ENCODE results near the gene GLDN. TPM values are rescaled to one million over a fixed set of nuclear protein-coding genes. Genes with fewer than 3 reads are reported as not detected.

GLDN gene
- total RNA-seq, 1 experiment from 2014 or later, result 0.82 TPM

- Histone ChIP-seq H3K27me3 (replicated peaks; ENCODE audit: control insufficient read depth, insufficient read depth, low read length) (no peaks in the 10 kb centered on the region), H3K4me3 (ENCODE audit: low read depth, low read length) (no peak overlapping the region), H3K36me3 (ENCODE audit: control insufficient read depth, insufficient read depth, low read length) (no peaks in the 10 kb centered on the region), H3K9me3 (0 out of 2 replicates have a peak, but pooled peaks cover 5% of the 10 kb centered on the region), H3K4me1 (no peaks in the 10 kb centered on the region)
- Mint-ChIP-seq H3K27ac (ENCODE audit: unreplicated experiment) (no peak overlapping the region), H3K4me3 (ENCODE audit: unreplicated experiment) (no peak overlapping the region), H3K27me3 (ENCODE audit: insufficient read depth, unreplicated experiment) (no peaks in the 10 kb centered on the region), H3K9me3 (ENCODE audit: unreplicated experiment) (no peaks in the 10 kb centered on the region), H3K36me3 (ENCODE audit: insufficient read depth, unreplicated experiment) (no peaks in the 10 kb centered on the region), H3K4me1 (ENCODE audit: low read depth, unreplicated experiment) (no peaks in the 10 kb centered on the region)
- no peak for DNase-seq
- ChIA-PET POLR2A (no interaction called here), CTCF (no interaction called here)
- no TSS peak for BruUV-seq (replicated peaks)
- no peak for TF ChIP-seq CTCF (IDR thresholded peaks at IDR 0.05; ENCODE audit: insufficient read depth in 1 of 2, low read depth in 1 of 2, low read length in 1 of 2, severe bottlenecking in 1 of 2, unreplicated experiment in 1 of 2)
- intact Hi-C loops (cut with micrococcal nuclease; ENCODE audit: unreplicated experiment), result no loop called here
Observed at GRCh38 chr15:51390241-51390965, 48.9 kb downstream of the GLDN start.

GRCh38 chr15:51390966-51391422 lies 49.5 kb downstream of the GLDN start:
- Histone ChIP-seq H3K9me3 (0 out of 2 replicates have a peak, but pooled peaks cover 5% of the 10 kb centered on the region), H3K36me3 (ENCODE audit: control insufficient read depth, insufficient read depth, low read length) (no peaks in the 10 kb centered on the region), H3K4me1 (no peaks in the 10 kb centered on the region), H3K27me3 (replicated peaks; ENCODE audit: control insufficient read depth, insufficient read depth, low read length) (no peaks in the 10 kb centered on the region), H3K4me3 (ENCODE audit: low read depth, low read length) (no peak overlapping the region)
- DNase-seq, result no peak
- intact Hi-C loops (cut with micrococcal nuclease; ENCODE audit: unreplicated experiment), result no loop called here
- Mint-ChIP-seq H3K4me3 (ENCODE audit: unreplicated experiment) (no peak overlapping the region), H3K4me1 (ENCODE audit: low read depth, unreplicated experiment) (no peaks in the 10 kb centered on the region), H3K9me3 (ENCODE audit: unreplicated experiment) (no peaks in the 10 kb centered on the region), H3K27me3 (ENCODE audit: insufficient read depth, unreplicated experiment) (no peaks in the 10 kb centered on the region), H3K27ac (ENCODE audit: unreplicated experiment) (no peak overlapping the region), H3K36me3 (ENCODE audit: insufficient read depth, unreplicated experiment) (no peaks in the 10 kb centered on the region)
- no TSS peak for BruUV-seq (replicated peaks)
- ChIA-PET POLR2A (no interaction called here), CTCF (no interaction called here)
- TF ChIP-seq CTCF (IDR thresholded peaks at IDR 0.05; ENCODE audit: insufficient read depth in 1 of 2, low read depth in 1 of 2, low read length in 1 of 2, severe bottlenecking in 1 of 2, unreplicated experiment in 1 of 2), result no peak

DNA sequence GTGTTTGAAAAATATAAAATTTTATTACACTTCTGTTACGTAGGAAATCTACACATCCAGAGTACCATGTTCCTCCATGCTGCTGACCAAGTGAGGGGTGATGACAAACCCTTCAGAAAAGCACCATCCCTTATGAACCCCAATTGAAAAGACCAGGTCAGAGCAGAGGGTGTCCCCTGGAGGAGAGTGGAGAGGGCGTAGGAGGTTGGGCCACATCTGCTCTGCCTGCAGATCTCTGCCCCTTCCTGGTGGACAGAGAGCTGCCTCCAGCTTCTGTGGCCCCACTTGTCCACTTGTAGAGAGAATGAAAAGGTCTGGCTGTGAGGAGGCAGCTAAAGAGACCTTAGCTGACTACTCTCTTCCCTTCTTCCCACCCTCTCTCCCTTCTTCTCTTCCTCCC lies 55.5 kb downstream of the GLDN start:
- 0 out of 2 replicates have a peak, but pooled peaks cover 5% of the 10 kb centered on the region for H3K9me3 ChIP-seq
- H3K4me3 ChIP-seq (ENCODE audit: low read depth, low read length), result no peak overlapping the region
- no peaks in the 10 kb centered on the region for H3K27me3 ChIP-seq (replicated peaks; ENCODE audit: control insufficient read depth, insufficient read depth, low read length)
- Mint-ChIP-seq H3K4me3 (ENCODE audit: unreplicated experiment) (no peak overlapping the region), H3K27ac (ENCODE audit: unreplicated experiment) (no peak overlapping the region), H3K27me3 (ENCODE audit: insufficient read depth, unreplicated experiment) (peaks cover 5% of the 10 kb centered on the region), H3K9me3 (ENCODE audit: unreplicated experiment) (no peaks in the 10 kb centered on the region), H3K36me3 (ENCODE audit: insufficient read depth, unreplicated experiment) (peaks cover 5% of the 10 kb centered on the region), H3K4me1 (ENCODE audit: low read depth, unreplicated experiment) (no peaks in the 10 kb centered on the region)
- ChIA-PET CTCF (no interaction called here), POLR2A (no interaction called here)
- no peaks in the 10 kb centered on the region for H3K36me3 ChIP-seq (ENCODE audit: control insufficient read depth, insufficient read depth, low read length)
- intact Hi-C loops (cut with micrococcal nuclease; ENCODE audit: unreplicated experiment), result no loop called here
- DNase-seq, result no peak
- no peak for TF ChIP-seq CTCF (IDR thresholded peaks at IDR 0.05; ENCODE audit: insufficient read depth in 1 of 2, low read depth in 1 of 2, low read length in 1 of 2, severe bottlenecking in 1 of 2, unreplicated experiment in 1 of 2)
- BruUV-seq (replicated peaks), result no TSS peak
- H3K4me1 ChIP-seq, result no peaks in the 10 kb centered on the region
